ENCODE results near the gene CGN. TPM values are rescaled to one million over a fixed set of nuclear protein-coding genes. Genes with fewer than 3 reads are reported as not detected.
A peak's percentile ranks its signal among the peaks of the same experiment; 100 is the strongest.

CGN gene
- total and polyA plus RNA-seq, 2 donors (not counting 3 experiments of a cell fraction or from before 2014, with no cell fraction given) = 0.32 to 0.73 TPM

DNA sequence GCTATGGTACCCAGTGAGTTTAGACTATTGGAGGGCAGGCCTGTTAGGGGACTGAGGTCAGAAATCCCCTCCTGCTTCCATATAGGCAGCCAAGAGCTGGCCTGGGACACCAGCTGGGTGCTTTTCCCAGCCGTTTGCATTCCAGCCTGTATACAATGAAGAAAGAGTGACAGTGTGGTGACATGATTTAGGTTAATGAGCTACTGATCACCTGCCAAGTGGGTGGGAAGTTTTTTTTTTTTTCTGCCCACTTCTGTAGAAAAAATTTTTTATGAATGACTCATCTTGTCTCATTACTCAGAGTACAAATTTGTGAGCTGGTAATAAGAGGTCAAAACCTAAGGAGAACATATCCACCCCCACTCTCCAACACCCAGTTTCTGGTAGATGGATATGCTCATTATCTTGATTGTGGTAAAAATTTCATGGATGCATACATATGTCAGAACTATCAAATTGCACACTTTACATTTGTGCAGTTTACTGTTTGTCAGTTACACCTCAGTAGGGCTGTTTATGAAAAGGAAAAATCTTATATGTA is 16.4 kb upstream of the CGN start:
- Histone ChIP-seq H3K79me2 (ENCODE audit: control insufficient read depth, insufficient read depth, low read length) (no peaks in the 10 kb centered on the region), H3K4me3 (replicated peaks in 1 of 3; ENCODE audit: insufficient read depth in 1 of 3, low read depth in 1 of 3, low read length in 3 of 3) (no peak overlapping the region), H3K4me2 (ENCODE audit: insufficient read depth, low read length) (peak overlapping the region; percentile 73), H3K27me3 (ENCODE audit: control insufficient read depth in 2 of 2, insufficient read depth in 2 of 2, low read length in 2 of 2) (peaks cover 0 to under 1% of the 10 kb centered on the region in 2 experiments), H2AFZ (ENCODE audit: low read depth, low read length) (no peak overlapping the region), H3K9me3 (replicated peaks; ENCODE audit: control insufficient read depth, insufficient read depth, low read length) (no peaks in the 10 kb centered on the region), H3K36me3 (ENCODE audit: control insufficient read depth in 2 of 2, extremely low read depth in 1 of 2, insufficient read depth in 2 of 2, low read length in 2 of 2) (no peaks in the 10 kb centered on the region), H3K9ac (replicated peaks; ENCODE audit: extremely low read depth, insufficient read depth, low read length) (no peak overlapping the region), H4K20me1 (replicated peaks; ENCODE audit: control insufficient read depth, extremely low read depth, insufficient read depth, low read length) (no peaks in the 10 kb centered on the region), H3K4me1 (ENCODE audit: control insufficient read depth, extremely low read depth, insufficient read depth, low read length) (peaks cover 13% of the 10 kb centered on the region), H3K9me1 (replicated peaks; ENCODE audit: control insufficient read depth, extremely low read depth, insufficient read depth, low read length) (no peaks in the 10 kb centered on the region), H3K27ac (ENCODE audit: insufficient read depth, low read depth, low read length) (peak overlapping the region; percentile 22)
- TF ChIP-seq, protein P1, sequence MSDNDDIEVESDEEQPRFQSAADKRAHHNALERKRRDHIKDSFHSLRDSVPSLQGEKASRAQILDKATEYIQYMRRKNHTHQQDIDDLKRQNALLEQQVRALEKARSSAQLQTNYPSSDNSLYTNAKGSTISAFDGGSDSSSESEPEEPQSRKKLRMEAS (IDR thresholded peaks at IDR 0.05; ENCODE audit: insufficient read depth, insufficient read length) = no peak
- TF ChIP-seq MYC (IDR thresholded peaks at IDR 0.05; ENCODE audit: low read depth, low read length) (no peak), FOS (IDR thresholded peaks at IDR 0.05; ENCODE audit: borderline replicate concordance, insufficient read depth, low read length) (peak; percentile 86), EZH2 (IDR thresholded peaks at IDR 0.05; ENCODE audit: borderline replicate concordance, low read depth, low read length, severe bottlenecking) (no peak), JUN (IDR thresholded peaks at IDR 0.05; ENCODE audit: borderline replicate concordance, insufficient read depth, insufficient read length, low read depth) (peak; percentile 91), POLR2A (IDR thresholded peaks at IDR 0.05; ENCODE audit: low read depth, low read length) (no peak), POLR2AphosphoS5 (IDR thresholded peaks at IDR 0.05; ENCODE audit: insufficient read depth, low read depth, low read length) (peak; percentile 42), GATA2 (IDR thresholded peaks at IDR 0.05; ENCODE audit: insufficient read depth, insufficient read length, low read depth, low read length) (no peak)
- TF ChIP-seq, protein P2, sequence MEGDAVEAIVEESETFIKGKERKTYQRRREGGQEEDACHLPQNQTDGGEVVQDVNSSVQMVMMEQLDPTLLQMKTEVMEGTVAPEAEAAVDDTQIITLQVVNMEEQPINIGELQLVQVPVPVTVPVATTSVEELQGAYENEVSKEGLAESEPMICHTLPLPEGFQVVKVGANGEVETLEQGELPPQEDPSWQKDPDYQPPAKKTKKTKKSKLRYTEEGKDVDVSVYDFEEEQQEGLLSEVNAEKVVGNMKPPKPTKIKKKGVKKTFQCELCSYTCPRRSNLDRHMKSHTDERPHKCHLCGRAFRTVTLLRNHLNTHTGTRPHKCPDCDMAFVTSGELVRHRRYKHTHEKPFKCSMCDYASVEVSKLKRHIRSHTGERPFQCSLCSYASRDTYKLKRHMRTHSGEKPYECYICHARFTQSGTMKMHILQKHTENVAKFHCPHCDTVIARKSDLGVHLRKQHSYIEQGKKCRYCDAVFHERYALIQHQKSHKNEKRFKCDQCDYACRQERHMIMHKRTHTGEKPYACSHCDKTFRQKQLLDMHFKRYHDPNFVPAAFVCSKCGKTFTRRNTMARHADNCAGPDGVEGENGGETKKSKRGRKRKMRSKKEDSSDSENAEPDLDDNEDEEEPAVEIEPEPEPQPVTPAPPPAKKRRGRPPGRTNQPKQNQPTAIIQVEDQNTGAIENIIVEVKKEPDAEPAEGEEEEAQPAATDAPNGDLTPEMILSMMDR (IDR thresholded peaks at IDR 0.05; ENCODE audit: extremely low read depth in 1 of 2, insufficient read depth in 1 of 2, low read depth in 1 of 2, low read length in 2 of 2) = no peak
- FAIRE-seq = peak; percentile 76
- BruUV-seq (replicated peaks) = no TSS peak
- DNase-seq (ENCODE audit: low read depth, low spot score) = peak; percentile 86
- dilution Hi-C loops (cut with MboI; ENCODE audit: extremely low pct_ligation_motif_present, low sequenced_read_pairs) = no loop called here
- POLR2A ChIA-PET = interaction anchor here (0.6 to 0.7 kb wide), 3 partner anchors 174 to 505 kb away, joined by 3 to 4 read pairs (median 3); no protein-coding TSS in a partner anchor
- intact Hi-C loops (cut with micrococcal nuclease) = loop anchor here (1.0 kb wide), 1 partner anchor 16 kb away; the partner anchor contains the start of gene CGN
- CTCF ChIA-PET = interaction anchor here (0.6 to 1.4 kb wide), 7 partner anchors 18 to 70 kb away, joined by 3 to 5 read pairs (median 3); no protein-coding TSS in a partner anchor
